Breast epithelium (tissue), 4 donors: ENCODE data around the gene CHST15. TPM values are rescaled to one million over a fixed set of nuclear protein-coding genes. Genes with fewer than 3 reads are reported as not detected.

ENCODE experiments used
- DNase-seq, 2 donors: peaks; one replicate each; pipeline ENCODE4 v3.0.0-alpha.2; 2019; ENCODE audit warnings: low spot score in 2 of 2
- H3K27ac ChIP-seq, 2 donors: fragments of 200-600 bp; sonication (generic) in 1 of 2; one replicate each; pipeline ENCODE4 v1.5.1; 2016 to 2019; ENCODE audit warnings: mild to moderate bottlenecking in 1 of 2
- H3K27me3 ChIP-seq, 2 donors: fragments of 200-600 bp; sonication (generic) in 1 of 2; one replicate each; pipeline versions ENCODE4 v1.5.1 to v1.6.0; 2017 to 2019; ENCODE audit warnings: control low read depth in 1 of 2, mild to moderate bottlenecking in 1 of 2
- H3K36me3 ChIP-seq: fragments of 200-600 bp; one replicate; pipeline ENCODE4 v1.5.1; 2019
- H3K4me1 ChIP-seq, 2 donors: fragments of 200-600 bp; sonication (generic); one replicate each; pipeline ENCODE4 v1.5.1; 2016 to 2019; ENCODE audit warnings: control low read depth in 1 of 2
- H3K4me3 ChIP-seq, 3 donors: fragments of 200-600 bp; sonication (generic); 1 replicate in 2 of 3; 2 replicates in 1 of 3; pipeline ENCODE4 v1.5.1; 2016 to 2019; ENCODE audit warnings: mild to moderate bottlenecking in 3 of 3, moderate library complexity in 2 of 3
- H3K9me3 ChIP-seq, 2 donors: fragments of 200-600 bp; sonication (generic) in 1 of 2; one replicate each; pipeline ENCODE4 v1.5.1; 2016 to 2019; ENCODE audit warnings: control low read depth in 1 of 2
- POLR2A ChIP-seq: fragments of 450-650 bp; IDR thresholded peaks from one replicate; pipeline ENCODE4 v1.6.1; 2016; ENCODE audit warnings: antibody characterized with exemption, mild to moderate bottlenecking, moderate library complexity
- POLR2AphosphoS5 ChIP-seq, 3 donors: sonication (generic); formaldehyde crosslinking; IDR thresholded peaks; one replicate each; pipeline ENCODE4 v1.6.1; 2017; ENCODE audit warnings: antibody characterized with exemption in 3 of 3
- intact Hi-C: fragments of 100-400 bp; cut with DNase I; formaldehyde crosslinking; loops from one replicate; pipeline ENCODE4 v1.15.1; 2023; ENCODE audit warnings: low total_unique reads
- total RNA-seq, 3 donors: library from RNA; depleted of rRNA; stranded (reverse); fragments of >200 nt; gene quantifications; one replicate each; pipeline ENCODE4 v1.1.0, GENCODE V29; 2016
- TF ChIP-seq, protein P1 (sequence below), 3 donors: fragments of 450-650 bp; IDR thresholded peaks; one replicate each; pipeline ENCODE4 v1.5.1; 2016 to 2017; ENCODE audit warnings: antibody characterized with exemption in 3 of 3, mild to moderate bottlenecking in 3 of 3, moderate library complexity in 3 of 3

The CHST15 gene
- total RNA-seq, 3 donors from 2014 or later: 19.0 to 57.8 (median 56.4) TPM

GRCh38 chr10:124060148-124060720 lies 33.2 kb downstream of the CHST15 start:
- Histone ChIP-seq H3K27me3 (no peaks in the 10 kb centered on the region), H3K4me1 (peaks cover 0 to 3% of the 10 kb centered on the region in 2 donors), H3K27ac (peak overlapping the region in 1 of 2 donors; percentile 9), H3K36me3 (no peaks in the 10 kb centered on the region), H3K4me3 (no peak overlapping the region), H3K9me3 (no peaks in the 10 kb centered on the region)
- TF ChIP-seq, protein P1, sequence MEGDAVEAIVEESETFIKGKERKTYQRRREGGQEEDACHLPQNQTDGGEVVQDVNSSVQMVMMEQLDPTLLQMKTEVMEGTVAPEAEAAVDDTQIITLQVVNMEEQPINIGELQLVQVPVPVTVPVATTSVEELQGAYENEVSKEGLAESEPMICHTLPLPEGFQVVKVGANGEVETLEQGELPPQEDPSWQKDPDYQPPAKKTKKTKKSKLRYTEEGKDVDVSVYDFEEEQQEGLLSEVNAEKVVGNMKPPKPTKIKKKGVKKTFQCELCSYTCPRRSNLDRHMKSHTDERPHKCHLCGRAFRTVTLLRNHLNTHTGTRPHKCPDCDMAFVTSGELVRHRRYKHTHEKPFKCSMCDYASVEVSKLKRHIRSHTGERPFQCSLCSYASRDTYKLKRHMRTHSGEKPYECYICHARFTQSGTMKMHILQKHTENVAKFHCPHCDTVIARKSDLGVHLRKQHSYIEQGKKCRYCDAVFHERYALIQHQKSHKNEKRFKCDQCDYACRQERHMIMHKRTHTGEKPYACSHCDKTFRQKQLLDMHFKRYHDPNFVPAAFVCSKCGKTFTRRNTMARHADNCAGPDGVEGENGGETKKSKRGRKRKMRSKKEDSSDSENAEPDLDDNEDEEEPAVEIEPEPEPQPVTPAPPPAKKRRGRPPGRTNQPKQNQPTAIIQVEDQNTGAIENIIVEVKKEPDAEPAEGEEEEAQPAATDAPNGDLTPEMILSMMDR (IDR thresholded peaks at IDR 0.05): no peak
- TF ChIP-seq POLR2AphosphoS5 (IDR thresholded peaks at IDR 0.05): no peak
- intact Hi-C loops: no loop called here
- DNase-seq: no peak

- H3K27ac ChIP-seq: peak overlapping the region in 1 of 2 donors; percentile 9
- no peak overlapping the region for H3K4me3 ChIP-seq
- H3K36me3 ChIP-seq: no peaks in the 10 kb centered on the region
- intact Hi-C loops: no loop called here
- no peaks in the 10 kb centered on the region for H3K9me3 ChIP-seq
- no peak for TF ChIP-seq POLR2AphosphoS5 (IDR thresholded peaks at IDR 0.05)
- TF ChIP-seq POLR2A: no peak
- TF ChIP-seq, protein P1 (IDR thresholded peaks at IDR 0.05): no peak
- no peaks in the 10 kb centered on the region for H3K27me3 ChIP-seq
- peaks cover 0 to 3% of the 10 kb centered on the region in 2 donors for H3K4me1 ChIP-seq
- no peak for DNase-seq
Measured at GRCh38 chr10:124059551-124059950, 33.8 kb downstream of the CHST15 start.

GRCh38 chr10:124058346-124059003 lies 34.9 kb downstream of the CHST15 start:
- peak overlapping the region in 1 of 2 donors; percentile 3 for H3K27ac ChIP-seq
- no peaks in the 10 kb centered on the region for H3K27me3 ChIP-seq
- intact Hi-C loops: no loop called here
- TF ChIP-seq POLR2A (no peak), POLR2AphosphoS5 (IDR thresholded peaks at IDR 0.05) (no peak)
- TF ChIP-seq, protein P1 (IDR thresholded peaks at IDR 0.05): no peak
- H3K4me3 ChIP-seq: no peak overlapping the region
- no peak for DNase-seq
- H3K36me3 ChIP-seq: no peaks in the 10 kb centered on the region
- peaks cover 0 to 3% of the 10 kb centered on the region in 2 donors for H3K4me1 ChIP-seq
- H3K9me3 ChIP-seq: no peaks in the 10 kb centered on the region

DNA sequence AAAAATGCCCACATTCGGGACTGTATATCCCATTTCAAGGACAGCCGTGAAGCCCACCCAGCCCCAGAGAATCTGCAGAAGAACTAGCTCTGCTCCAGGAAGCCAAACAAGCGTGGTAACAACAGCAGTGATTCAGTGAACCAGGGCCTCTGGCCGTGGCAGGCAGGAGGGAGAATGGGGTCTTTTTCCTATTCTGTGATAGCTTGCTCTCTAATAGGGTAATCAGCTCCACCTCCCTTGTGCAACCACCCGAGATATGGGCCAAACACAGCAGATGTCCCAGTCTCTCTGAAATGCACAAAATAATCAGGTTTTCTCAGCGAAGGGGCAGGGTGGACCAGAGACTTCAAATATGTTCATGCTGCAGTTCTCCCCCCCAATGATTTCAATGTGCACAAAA lies 35.8 kb downstream of the CHST15 start:
- intact Hi-C loops: no loop called here
- DNase-seq: no peak
- TF ChIP-seq, protein P1 (IDR thresholded peaks at IDR 0.05): no peak
- TF ChIP-seq POLR2A: no peak
- TF ChIP-seq POLR2AphosphoS5 (IDR thresholded peaks at IDR 0.05): no peak
- Histone ChIP-seq H3K36me3 (no peaks in the 10 kb centered on the region), H3K9me3 (no peaks in the 10 kb centered on the region), H3K4me1 (peaks cover 0 to 3% of the 10 kb centered on the region in 2 donors), H3K4me3 (no peak overlapping the region), H3K27me3 (no peaks in the 10 kb centered on the region), H3K27ac (no peak overlapping the region)

DNA sequence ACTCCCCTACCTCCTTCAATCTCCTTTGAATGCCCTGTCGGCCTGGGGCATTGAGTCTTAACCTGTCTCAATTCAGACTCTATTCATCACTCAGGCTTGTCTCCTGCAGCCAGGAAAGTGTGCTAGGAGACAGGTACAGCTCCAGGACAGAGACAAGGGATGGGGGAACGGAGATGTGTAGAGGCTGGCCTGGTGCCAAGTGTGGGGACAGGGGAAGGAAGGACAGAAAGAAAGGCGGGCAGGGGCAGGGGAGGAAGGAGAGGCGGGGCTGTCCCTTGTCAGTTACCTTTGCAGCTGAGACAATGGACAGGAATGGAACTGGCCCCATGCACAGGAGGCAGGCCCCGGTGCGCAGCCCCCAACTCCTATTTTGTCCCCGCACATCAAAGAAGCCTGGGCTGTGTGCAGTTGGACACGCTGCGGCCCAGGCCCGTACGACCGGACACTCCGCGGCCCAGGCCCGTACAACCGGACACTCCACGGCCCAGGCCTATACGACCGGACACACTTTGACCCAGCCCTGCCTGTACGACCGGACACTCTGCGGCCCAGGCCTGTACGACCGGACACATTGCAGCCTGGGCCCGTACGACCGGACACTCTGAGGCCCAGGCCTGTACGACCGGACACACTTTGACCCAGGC lies 36.9 kb downstream of the CHST15 start:
- intact Hi-C loops: no loop called here
- no peak for DNase-seq
- peaks cover 0 to 3% of the 10 kb centered on the region in 2 donors for H3K4me1 ChIP-seq
- no peaks in the 10 kb centered on the region for H3K9me3 ChIP-seq
- H3K27me3 ChIP-seq: no peaks in the 10 kb centered on the region
- TF ChIP-seq POLR2AphosphoS5 (IDR thresholded peaks at IDR 0.05) (no peak), POLR2A (no peak)
- TF ChIP-seq, protein P1 (IDR thresholded peaks at IDR 0.05): no peak
- H3K36me3 ChIP-seq: no peaks in the 10 kb centered on the region
- no peak overlapping the region for H3K4me3 ChIP-seq
- peak overlapping the region in 1 of 2 donors; percentile 38 for H3K27ac ChIP-seq
